Pancreas (tissue), 10 donors: ENCODE data around the gene RTKN. TPM values are rescaled to one million over a fixed set of nuclear protein-coding genes. Genes with fewer than 3 reads are reported as not detected.

Source experiments
- ATAC-seq, 4 donors: fragments of 200-7000 bp; cut with Tn5 transposase; one replicate each; pipeline versions ENCODE4 v1.8.0 to v1.9.1; 2020; ENCODE audit warnings: mild to moderate bottlenecking in 4 of 4, moderate library complexity in 4 of 4
- DNase-seq, 6 donors: peaks; one replicate each; pipeline ENCODE4 v3.0.0-alpha.2; 2020
- FAIRE-seq: peaks from 2 replicates; lab custom pipeline; 2012; peaks lifted over from hg19 to GRCh38; lab: Jason Lieb, UNC
- H3K27ac ChIP-seq, 4 donors: fragments of 200-600 bp; sonication (generic); 1 replicate in 3 of 4; 2 replicates in 1 of 4; pipeline versions ENCODE4 v1.5.0 to v1.8.0; 2020
- H3K27me3 ChIP-seq, 4 donors: fragments of 200-600 bp; one replicate each; pipeline ENCODE4 v1.8.0; 2021
- H3K36me3 ChIP-seq, 3 donors: fragments of 200-600 bp; sonication (generic) in 1 of 3; one replicate each; pipeline versions ENCODE4 v1.5.0 to v1.8.0; 2020 to 2021
- H3K4me1 ChIP-seq, 3 donors: fragments of 200-600 bp; one replicate each; pipeline ENCODE4 v1.8.0; 2021
- H3K4me3 ChIP-seq, 4 donors: fragments of 200-600 bp; sonication (generic) in 2 of 4; one replicate each; pipeline versions ENCODE4 v1.5.0 to v1.8.0; 2020 to 2021
- H3K9me3 ChIP-seq, 4 donors: fragments of 200-600 bp; one replicate each; pipeline ENCODE4 v1.8.0; 2021
- WGBS, 2 donors: extraction: QIAGEN DNeasy Blood & Tissue Kit; methylation state at CpG; one replicate each; pipeline ENCODE4 v1.1.7; 2013; 5-methylcytosine and 5-hydroxymethylcytosine counted together
- intact Hi-C, 3 donors: fragments of 100-400 bp; cut with DNase I; formaldehyde crosslinking; loops; one replicate each; pipeline versions ENCODE4 v1.11.1 to v1.14.2; 2022
- polyA plus RNA-seq, 2 donors: library from polyadenylated mRNA; stranded (reverse); fragments of 200-250 nt; gene quantifications; one replicate each; pipeline ENCODE4 v1.2.3, GENCODE V29; 2013
- total RNA-seq, 6 donors: library from RNA; stranded (reverse); fragmentation: NEBNext Ultra II Directional in 4 of 6; extraction: Animal tissue kit (Norgen Biotek cat#: 25700) in 4 of 6; gene quantifications; one replicate each; pipeline versions ENCODE4 v1.2.1 to v1.2.4, GENCODE V29; 2021 to 2023
- TF ChIP-seq, protein P1 (sequence below), 4 donors: fragments of 200-600 bp; sonication (generic) in 3 of 4; IDR thresholded peaks; one replicate each; pipeline versions ENCODE4 v1.5.0 to v1.8.0; 2021; ENCODE audit warnings: antibody characterized with exemption in 4 of 4
- donor health status: healthy with polysubstance abuse.
- donor health status: DM: no; HTN: no; CAD: no; lungs with moderate emphysema.
- donor health status: DM: no; HTN: no; CAD: no.
- donor health status: control.
- donor health status: control.
- donor health status: Bipolar disorder and iron deficiency.
- donor health status: DM: yes; HTN: yes; CAD: no.
- donor health status: DM: no; HTN: no; CAD: no.
- donor health status: DM: no; HTN: no; CAD: no.
- donor health status: DM: yes; HTN: yes; CAD: no.

RTKN gene
- total and polyA plus RNA-seq, 8 donors = 20.7 to 63.7 (median 30.8) TPM

DNA sequence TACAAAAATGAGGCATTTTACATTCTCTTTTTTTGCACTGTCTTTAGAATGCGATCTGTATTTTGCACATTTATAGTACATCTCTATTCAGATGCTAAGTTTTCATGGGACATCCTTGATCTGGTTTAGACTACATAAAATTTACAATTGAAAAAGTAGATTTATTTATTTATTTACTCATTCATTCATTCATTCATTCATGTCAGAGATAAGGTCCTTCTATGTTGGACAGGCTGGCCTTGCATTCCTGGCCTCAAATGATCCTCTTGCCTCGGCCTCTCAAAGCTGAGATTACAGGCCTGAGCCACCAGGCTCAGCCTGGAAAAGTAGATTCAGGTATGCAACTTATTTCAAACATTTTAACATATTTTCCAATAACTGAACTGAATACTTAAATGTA lies 45.6 kb downstream of the RTKN start:
- no peaks in the 10 kb centered on the region for H3K36me3 ChIP-seq
- intact Hi-C loops = no loop called here
- H3K9me3 ChIP-seq = no peaks in the 10 kb centered on the region
- WGBS, 2 donors = 87 to 96% methylated on average over 2 of the region's 2 CpGs
- FAIRE-seq (no peak), DNase-seq (no peak), ATAC-seq (no peak)
- no peaks in the 10 kb centered on the region for H3K4me1 ChIP-seq
- TF ChIP-seq, protein P1, sequence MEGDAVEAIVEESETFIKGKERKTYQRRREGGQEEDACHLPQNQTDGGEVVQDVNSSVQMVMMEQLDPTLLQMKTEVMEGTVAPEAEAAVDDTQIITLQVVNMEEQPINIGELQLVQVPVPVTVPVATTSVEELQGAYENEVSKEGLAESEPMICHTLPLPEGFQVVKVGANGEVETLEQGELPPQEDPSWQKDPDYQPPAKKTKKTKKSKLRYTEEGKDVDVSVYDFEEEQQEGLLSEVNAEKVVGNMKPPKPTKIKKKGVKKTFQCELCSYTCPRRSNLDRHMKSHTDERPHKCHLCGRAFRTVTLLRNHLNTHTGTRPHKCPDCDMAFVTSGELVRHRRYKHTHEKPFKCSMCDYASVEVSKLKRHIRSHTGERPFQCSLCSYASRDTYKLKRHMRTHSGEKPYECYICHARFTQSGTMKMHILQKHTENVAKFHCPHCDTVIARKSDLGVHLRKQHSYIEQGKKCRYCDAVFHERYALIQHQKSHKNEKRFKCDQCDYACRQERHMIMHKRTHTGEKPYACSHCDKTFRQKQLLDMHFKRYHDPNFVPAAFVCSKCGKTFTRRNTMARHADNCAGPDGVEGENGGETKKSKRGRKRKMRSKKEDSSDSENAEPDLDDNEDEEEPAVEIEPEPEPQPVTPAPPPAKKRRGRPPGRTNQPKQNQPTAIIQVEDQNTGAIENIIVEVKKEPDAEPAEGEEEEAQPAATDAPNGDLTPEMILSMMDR (IDR thresholded peaks at IDR 0.05) = no peak
- H3K27me3 ChIP-seq = no peaks in the 10 kb centered on the region
- H3K4me3 ChIP-seq = no peak overlapping the region
- H3K27ac ChIP-seq = no peak overlapping the region

DNA sequence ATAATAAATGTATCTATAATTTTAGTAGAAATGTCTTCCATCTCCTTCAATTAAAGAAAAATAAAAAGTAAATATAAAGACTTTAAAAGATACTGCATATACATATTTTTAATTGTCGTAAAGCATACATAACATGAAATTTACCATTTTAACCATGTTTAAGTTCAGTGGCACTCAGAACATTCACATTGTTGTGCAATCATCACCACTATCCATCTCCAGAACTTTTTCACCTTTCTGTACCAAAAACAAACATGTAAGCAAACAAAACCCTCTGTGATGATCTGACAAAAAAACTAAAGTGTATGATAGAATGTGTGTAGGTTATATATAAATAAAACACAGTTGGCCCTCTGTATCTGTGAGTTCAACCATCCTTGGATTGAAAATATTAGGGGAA lies 48.2 kb downstream of the RTKN start:
- no peaks in the 10 kb centered on the region for H3K9me3 ChIP-seq
- no peak overlapping the region for H3K27ac ChIP-seq
- intact Hi-C loops = no loop called here
- WGBS, 2 donors = 67 to 91% methylated on average over 1 of the region's 1 CpG
- FAIRE-seq = no peak
- H3K27me3 ChIP-seq = no peaks in the 10 kb centered on the region
- no peaks in the 10 kb centered on the region for H3K36me3 ChIP-seq
- H3K4me1 ChIP-seq = peaks cover 0 to 10% (median 6%) of the 10 kb centered on the region in 3 donors
- no peak for DNase-seq
- no peak for ATAC-seq
- H3K4me3 ChIP-seq = no peak overlapping the region
- TF ChIP-seq, protein P1 (IDR thresholded peaks at IDR 0.05) = no peak

DNA sequence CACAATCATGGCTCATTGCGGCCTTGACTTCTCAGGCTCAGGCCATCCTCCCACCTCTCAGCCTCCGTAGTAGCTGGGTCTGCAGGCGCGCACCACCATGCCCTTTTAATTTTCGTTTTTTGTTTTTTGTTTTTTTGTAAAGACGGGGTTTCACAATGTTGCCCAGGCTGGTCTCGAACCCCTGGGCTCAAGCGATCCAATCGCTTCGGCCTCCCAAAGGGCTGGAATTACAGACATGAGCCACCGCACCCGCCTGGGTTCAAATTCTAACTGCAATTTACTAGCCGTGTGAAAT lies 49.3 kb downstream of the RTKN start:
- FAIRE-seq = no peak
- peaks cover 0 to 10% (median 6%) of the 10 kb centered on the region in 3 donors for H3K4me1 ChIP-seq
- no peak for ATAC-seq
- no peak overlapping the region for H3K27ac ChIP-seq
- 58 to 60% methylated on average over 13 of the region's 13 CpGs for WGBS, 2 donors
- intact Hi-C loops = no loop called here
- no peak for DNase-seq
- H3K4me3 ChIP-seq = peak overlapping the region in 1 of 4 donors; percentile 91
- H3K9me3 ChIP-seq = no peaks in the 10 kb centered on the region
- H3K36me3 ChIP-seq = no peaks in the 10 kb centered on the region
- no peaks in the 10 kb centered on the region for H3K27me3 ChIP-seq
- TF ChIP-seq, protein P1 (IDR thresholded peaks at IDR 0.05) = no peak

DNA sequence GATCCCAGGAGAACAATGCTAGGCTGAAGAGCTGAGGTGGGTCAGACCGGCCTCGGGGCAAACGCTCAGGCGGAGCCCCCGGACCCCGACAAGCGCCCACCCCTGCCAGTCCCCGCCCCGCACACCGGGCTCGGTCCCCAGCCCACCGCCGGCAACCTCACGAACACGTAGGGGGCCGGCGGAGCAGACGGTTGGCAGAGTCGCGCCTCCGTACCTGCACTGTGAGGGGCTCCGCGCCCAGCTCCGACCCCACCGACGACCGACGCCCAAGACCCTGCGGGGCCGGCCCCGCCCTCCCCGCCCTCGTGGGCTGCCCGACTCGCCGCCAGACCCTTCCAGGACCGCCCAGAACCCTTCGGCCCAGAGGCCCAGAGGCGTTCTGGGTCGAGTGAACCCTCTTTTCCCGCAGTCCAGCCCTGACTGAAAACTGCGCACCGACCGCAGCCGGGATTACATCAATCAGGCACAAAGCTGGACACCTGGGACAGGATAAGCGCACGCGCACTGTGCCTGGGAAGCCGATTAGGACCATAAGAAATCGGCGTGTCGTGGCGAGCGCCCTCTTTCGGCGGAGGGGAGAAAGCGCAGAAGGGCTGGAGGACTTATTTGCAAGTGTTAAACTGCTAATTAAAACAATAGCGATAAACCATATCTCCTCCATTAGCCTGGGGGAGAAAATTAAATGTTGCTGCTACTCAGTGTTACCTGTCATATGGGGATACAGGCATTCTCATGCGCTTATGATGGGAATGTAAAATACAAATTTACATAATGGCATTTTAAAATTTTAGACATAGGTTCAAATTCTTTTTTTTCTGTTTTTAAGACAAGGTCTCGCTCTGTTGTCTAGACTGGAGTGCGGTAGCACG lies 49.9 kb downstream of the RTKN start:
- Histone ChIP-seq H3K36me3 (no peaks in the 10 kb centered on the region), H3K9me3 (no peaks in the 10 kb centered on the region), H3K27me3 (no peaks in the 10 kb centered on the region), H3K27ac (peak overlapping the region; percentile 83 to 90 (median 88)), H3K4me1 (peaks cover 0 to 10% (median 6%) of the 10 kb centered on the region in 3 donors), H3K4me3 (peak overlapping the region; percentile 84 to 97 (median 92))
- WGBS, 2 donors = 0 to 1% methylated on average over 61 to 62 of the region's 62 CpGs
- ATAC-seq (peak; percentile 92 to 97 (median 94)), FAIRE-seq (no peak), DNase-seq (peak; percentile 86 to 99 (median 94))
- intact Hi-C loops = no loop called here
- TF ChIP-seq, protein P1 (IDR thresholded peaks at IDR 0.05) = peak; percentile 90 to 96 (median 94)

DNA sequence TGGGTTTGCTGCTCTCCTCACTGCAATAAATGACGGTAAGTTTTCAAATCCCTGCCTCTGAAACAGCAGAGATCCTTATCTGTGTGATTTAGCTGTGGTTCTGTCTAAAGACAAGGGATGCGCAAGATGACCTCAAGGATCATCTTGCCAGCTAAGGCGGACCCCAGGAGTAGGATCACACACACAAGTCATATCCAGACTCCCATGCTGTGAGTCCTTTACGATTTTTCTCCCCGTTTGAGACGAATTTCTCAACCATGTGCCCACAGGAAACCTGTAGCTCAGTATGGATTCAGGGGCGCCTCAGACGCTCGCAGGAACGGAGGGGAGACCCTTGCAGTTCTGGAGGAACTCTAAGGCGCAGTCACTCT lies 50.5 kb downstream of the RTKN start:
- Histone ChIP-seq H3K9me3 (no peaks in the 10 kb centered on the region), H3K36me3 (no peaks in the 10 kb centered on the region), H3K27ac (peak overlapping the region in 3 of 4 donors; percentile 83 to 90 (median 85)), H3K4me3 (peak overlapping the region; percentile 84 to 97 (median 92)), H3K27me3 (no peaks in the 10 kb centered on the region), H3K4me1 (peaks cover 0 to 10% (median 6%) of the 10 kb centered on the region in 3 donors)
- intact Hi-C loops = no loop called here
- ATAC-seq (peak; percentile 30 to 60 (median 53)), FAIRE-seq (no peak), DNase-seq (no peak)
- WGBS, 2 donors = 0 to 1% methylated on average over 11 of the region's 11 CpGs
- TF ChIP-seq, protein P1 (IDR thresholded peaks at IDR 0.05) = no peak
